Suprapubic skin (tissue), 4 donors: Measurements from ENCODE around the gene SYT8. TPM values are rescaled to one million over a fixed set of nuclear protein-coding genes. Genes with fewer than 3 reads are reported as not detected.

Experiments
- DNase-seq, 2 donors: peaks; one replicate each; pipeline ENCODE4 v3.0.0-alpha.2; 2019; ENCODE audit warnings: low spot score in 2 of 2
- H3K27ac ChIP-seq: fragments of 200-600 bp; sonication (generic); one replicate; pipeline ENCODE4 v1.5.1; 2019
- H3K27me3 ChIP-seq: fragments of 200-600 bp; sonication (generic); one replicate; pipeline ENCODE4 v1.5.1; 2019
- H3K36me3 ChIP-seq: fragments of 200-600 bp; sonication (generic); one replicate; pipeline ENCODE4 v1.5.1; 2019
- H3K4me1 ChIP-seq: fragments of 200-600 bp; sonication (generic); one replicate; pipeline ENCODE4 v1.5.1; 2019
- H3K4me3 ChIP-seq: fragments of 200-600 bp; sonication (generic); one replicate; pipeline ENCODE4 v1.5.1; 2019; ENCODE audit warnings: mild to moderate bottlenecking
- H3K9me3 ChIP-seq: fragments of 200-600 bp; sonication (generic); one replicate; pipeline ENCODE4 v1.5.1; 2019
- EP300 ChIP-seq: sonication (generic); formaldehyde crosslinking; IDR thresholded peaks from one replicate; pipeline ENCODE4 v1.6.1; 2017; ENCODE audit warnings: antibody characterized with exemption
- POLR2A ChIP-seq, 2 donors: fragments of 450-650 bp; IDR thresholded peaks; one replicate each; pipeline ENCODE4 v1.6.1; 2017; ENCODE audit warnings: antibody characterized with exemption in 2 of 2, mild to moderate bottlenecking in 2 of 2, moderate library complexity in 2 of 2
- POLR2AphosphoS5 ChIP-seq, 3 donors: sonication (generic); formaldehyde crosslinking; IDR thresholded peaks; one replicate each; pipeline ENCODE4 v1.6.1; 2017; ENCODE audit warnings: antibody characterized with exemption in 3 of 3
- WGBS: methylation state at CpG from one replicate; pipeline ENCODE4 v1.1.5; 2018; 5-methylcytosine and 5-hydroxymethylcytosine counted together
- total RNA-seq, 4 donors: library from RNA; depleted of rRNA; stranded (reverse); fragments of >200 nt; gene quantifications; one replicate each; pipeline ENCODE4 v1.1.0, GENCODE V29; 2016
- TF ChIP-seq, protein P1 (sequence below), 2 donors: fragments of 200-600 bp in 1 of 2; fragments of 450-650 bp in 1 of 2; sonication (generic) in 1 of 2; IDR thresholded peaks; one replicate each; pipeline ENCODE4 v1.5.1; 2016 to 2019; ENCODE audit warnings: antibody characterized with exemption in 2 of 2, mild to moderate bottlenecking in 1 of 2, moderate library complexity in 1 of 2

The SYT8 gene, protein sequence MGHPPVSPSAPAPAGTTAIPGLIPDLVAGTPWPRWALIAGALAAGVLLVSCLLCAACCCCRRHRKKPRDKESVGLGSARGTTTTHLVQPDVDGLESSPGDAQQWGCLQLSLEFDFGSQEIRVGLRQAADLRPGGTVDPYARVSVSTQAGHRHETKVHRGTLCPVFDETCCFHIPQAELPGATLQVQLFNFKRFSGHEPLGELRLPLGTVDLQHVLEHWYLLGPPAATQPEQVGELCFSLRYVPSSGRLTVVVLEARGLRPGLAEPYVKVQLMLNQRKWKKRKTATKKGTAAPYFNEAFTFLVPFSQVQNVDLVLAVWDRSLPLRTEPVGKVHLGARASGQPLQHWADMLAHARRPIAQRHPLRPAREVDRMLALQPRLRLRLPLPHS
- 100 to 1,000 TPM; 141 to 280 (median 193) TPM for total RNA-seq

DNA sequence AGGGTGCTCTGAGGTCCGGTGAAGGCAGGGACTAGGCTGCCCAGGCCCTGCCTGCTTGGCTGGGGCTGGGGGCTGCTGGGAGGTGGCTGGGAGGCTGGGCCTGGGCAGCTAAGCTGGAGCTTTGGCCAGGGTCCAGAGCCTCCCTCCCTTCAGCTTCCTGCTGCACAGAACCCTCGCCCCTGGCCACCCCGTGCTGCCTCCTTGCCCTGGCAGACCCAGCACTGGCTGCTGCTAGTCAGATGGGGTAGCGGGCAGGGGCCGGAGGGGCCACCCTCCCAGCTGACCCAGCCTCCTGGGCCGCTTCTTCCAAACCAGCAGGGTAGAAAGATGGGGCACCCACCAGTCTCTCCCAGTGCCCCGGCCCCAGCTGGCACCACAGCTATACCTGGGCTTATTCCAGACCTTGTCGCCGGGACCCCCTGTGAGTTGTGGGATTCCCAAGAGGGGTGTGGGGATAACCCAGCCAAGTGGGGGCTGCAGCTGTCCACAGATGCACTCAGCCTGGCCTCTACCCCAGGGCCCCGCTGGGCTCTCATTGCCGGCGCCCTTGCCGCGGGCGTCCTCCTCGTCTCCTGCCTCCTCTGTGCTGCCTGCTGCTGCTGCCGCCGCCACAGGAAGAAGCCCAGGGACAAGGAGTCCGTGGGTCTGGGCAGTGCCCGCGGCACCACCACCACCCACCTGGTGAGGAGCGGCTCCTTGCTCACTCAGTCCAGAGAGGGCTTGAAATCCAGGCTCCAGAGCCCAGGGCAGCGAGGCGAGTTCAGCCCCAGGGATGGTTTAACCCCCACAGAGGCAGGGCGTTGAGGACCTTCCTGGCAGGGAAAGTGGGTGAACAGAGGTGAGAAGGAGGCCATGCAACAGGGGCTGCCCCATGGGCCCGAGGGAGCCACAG lies at the start of gene SYT8:
SYT8 (plus strand) TSS at position 212 of the 892 bp plus-strand sequence; CDS start at position 328, 116 bp downstream.
- Histone ChIP-seq H3K27me3 (no peaks in the 10 kb centered on the region), H3K9me3 (no peaks in the 10 kb centered on the region), H3K27ac (peak within 1 kb of the TSS; percentile 88), H3K36me3 (no peaks in the 10 kb centered on the region), H3K4me3 (peak within 1 kb of the TSS; percentile 24), H3K4me1 (peaks cover 94% of the 10 kb centered on the region)
- 72% methylated on average over 3 of the region's 26 CpGs for WGBS
- TF ChIP-seq POLR2A (IDR thresholded peaks at IDR 0.05) = no peak
- TF ChIP-seq, protein P1, sequence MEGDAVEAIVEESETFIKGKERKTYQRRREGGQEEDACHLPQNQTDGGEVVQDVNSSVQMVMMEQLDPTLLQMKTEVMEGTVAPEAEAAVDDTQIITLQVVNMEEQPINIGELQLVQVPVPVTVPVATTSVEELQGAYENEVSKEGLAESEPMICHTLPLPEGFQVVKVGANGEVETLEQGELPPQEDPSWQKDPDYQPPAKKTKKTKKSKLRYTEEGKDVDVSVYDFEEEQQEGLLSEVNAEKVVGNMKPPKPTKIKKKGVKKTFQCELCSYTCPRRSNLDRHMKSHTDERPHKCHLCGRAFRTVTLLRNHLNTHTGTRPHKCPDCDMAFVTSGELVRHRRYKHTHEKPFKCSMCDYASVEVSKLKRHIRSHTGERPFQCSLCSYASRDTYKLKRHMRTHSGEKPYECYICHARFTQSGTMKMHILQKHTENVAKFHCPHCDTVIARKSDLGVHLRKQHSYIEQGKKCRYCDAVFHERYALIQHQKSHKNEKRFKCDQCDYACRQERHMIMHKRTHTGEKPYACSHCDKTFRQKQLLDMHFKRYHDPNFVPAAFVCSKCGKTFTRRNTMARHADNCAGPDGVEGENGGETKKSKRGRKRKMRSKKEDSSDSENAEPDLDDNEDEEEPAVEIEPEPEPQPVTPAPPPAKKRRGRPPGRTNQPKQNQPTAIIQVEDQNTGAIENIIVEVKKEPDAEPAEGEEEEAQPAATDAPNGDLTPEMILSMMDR (IDR thresholded peaks at IDR 0.05) = no peak
- TF ChIP-seq EP300 = no peak
- TF ChIP-seq POLR2AphosphoS5 (IDR thresholded peaks at IDR 0.05) = no peak
- DNase-seq = no peak

DNA sequence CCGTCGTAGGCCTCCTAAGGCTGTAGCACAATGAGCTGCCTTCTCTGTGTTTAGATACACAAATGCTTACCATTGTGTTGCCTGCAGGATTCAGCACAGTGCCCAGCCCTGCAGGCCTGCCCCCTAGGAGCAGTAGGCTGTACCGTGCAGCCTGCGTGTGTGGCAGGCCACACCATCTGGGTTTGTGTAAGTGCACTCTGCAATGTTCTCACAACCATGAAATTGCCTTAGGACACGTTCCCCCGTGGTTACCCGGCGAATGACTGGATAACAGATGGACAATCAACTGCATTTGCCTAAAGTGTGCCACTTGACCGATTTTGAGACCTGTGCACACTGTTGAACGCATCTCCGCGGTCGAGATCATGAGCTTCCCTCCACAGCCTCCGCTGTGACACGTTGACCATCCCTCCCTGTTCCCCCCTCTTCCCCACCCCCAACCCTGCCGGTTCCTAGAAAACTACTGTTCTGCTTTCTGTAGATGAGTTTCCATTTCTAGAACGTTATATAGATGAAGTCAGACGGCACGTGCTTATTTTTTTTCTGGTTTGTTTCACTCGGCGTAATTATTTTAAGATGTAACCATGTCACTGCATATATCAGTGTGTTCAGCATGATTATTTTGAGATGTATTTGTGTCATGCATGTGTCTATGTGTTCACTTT lies 48.9 kb upstream of the SYT8 start:
- no peaks in the 10 kb centered on the region for H3K27me3 ChIP-seq
- no peaks in the 10 kb centered on the region for H3K36me3 ChIP-seq
- DNase-seq = no peak
- H3K27ac ChIP-seq = no peak overlapping the region
- H3K9me3 ChIP-seq = no peaks in the 10 kb centered on the region
- peaks cover 3% of the 10 kb centered on the region for H3K4me1 ChIP-seq
- TF ChIP-seq POLR2AphosphoS5 (IDR thresholded peaks at IDR 0.05) (no peak), POLR2A (IDR thresholded peaks at IDR 0.05) (no peak), EP300 (no peak)
- TF ChIP-seq, protein P1 (IDR thresholded peaks at IDR 0.05) = no peak
- H3K4me3 ChIP-seq = no peak overlapping the region
- WGBS = 63% methylated on average over 21 of the region's 21 CpGs

DNA sequence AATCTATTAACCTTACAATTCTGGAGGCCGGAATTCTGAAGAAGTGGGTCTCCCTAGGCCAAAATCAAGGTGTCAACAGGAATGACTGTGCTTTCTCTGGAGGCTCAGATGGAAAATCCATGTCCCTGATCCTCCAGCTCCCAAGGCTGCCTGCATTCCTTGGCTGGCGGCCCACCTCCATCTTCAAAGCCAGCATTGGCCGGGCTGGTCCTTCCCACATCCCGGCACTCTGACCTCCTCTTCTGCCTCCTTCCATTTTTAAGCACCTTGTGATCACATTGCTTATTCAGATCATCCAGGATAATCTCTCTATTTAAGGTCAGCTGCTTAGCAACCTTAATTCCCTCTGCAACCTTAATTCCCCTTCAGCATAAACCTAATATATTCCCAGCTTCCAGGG lies 48.3 kb upstream of the SYT8 start:
- H3K27me3 ChIP-seq = no peaks in the 10 kb centered on the region
- H3K9me3 ChIP-seq = no peaks in the 10 kb centered on the region
- no peak overlapping the region for H3K4me3 ChIP-seq
- 80% methylated on average over 4 of the region's 4 CpGs for WGBS
- DNase-seq = no peak
- no peak overlapping the region for H3K27ac ChIP-seq
- H3K4me1 ChIP-seq = no peaks in the 10 kb centered on the region
- TF ChIP-seq EP300 = no peak
- no peak for TF ChIP-seq POLR2A (IDR thresholded peaks at IDR 0.05)
- TF ChIP-seq POLR2AphosphoS5 (IDR thresholded peaks at IDR 0.05) = no peak
- TF ChIP-seq, protein P1 (IDR thresholded peaks at IDR 0.05) = no peak
- H3K36me3 ChIP-seq = no peaks in the 10 kb centered on the region

DNA sequence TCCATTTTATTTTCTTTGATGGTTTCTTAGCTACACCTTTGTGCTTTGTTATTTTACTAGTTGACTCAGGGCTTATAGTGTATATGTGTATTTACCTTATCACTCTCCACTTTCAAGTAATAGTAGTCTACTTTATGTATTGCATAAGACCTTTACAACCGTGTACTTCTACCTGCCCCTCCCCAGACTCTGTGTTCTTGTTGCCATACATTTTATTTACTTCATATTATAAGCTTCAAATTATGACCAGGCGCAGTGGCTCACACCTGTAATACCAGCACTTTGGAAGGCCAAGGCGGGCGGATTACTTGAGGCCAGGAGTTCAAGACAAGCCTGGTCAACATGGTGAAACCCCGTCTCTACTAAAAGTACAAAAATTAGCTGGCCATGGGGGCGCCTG lies 42.9 kb upstream of the SYT8 start:
- Histone ChIP-seq H3K9me3 (no peaks in the 10 kb centered on the region), H3K27me3 (peaks cover 5% of the 10 kb centered on the region), H3K27ac (no peak overlapping the region), H3K36me3 (no peaks in the 10 kb centered on the region), H3K4me1 (no peaks in the 10 kb centered on the region), H3K4me3 (no peak overlapping the region)
- TF ChIP-seq EP300 (no peak), POLR2A (IDR thresholded peaks at IDR 0.05) (no peak), POLR2AphosphoS5 (IDR thresholded peaks at IDR 0.05) (no peak)
- TF ChIP-seq, protein P1 (IDR thresholded peaks at IDR 0.05) = no peak
- WGBS = 92% methylated on average over 6 of the region's 6 CpGs
- DNase-seq = no peak
